Measurements from ENCODE around the gene SLC28A2.
"Not testable (repeated sequence)": the region's sequence is repeated elsewhere in the genome, so short reads cannot be mapped to it uniquely, and the experiment has no call there.

SLC28A2 gene

GRCh38 chr15:45251888-45252287, at the start of gene SLC28A2:
TSS of gene SLC28A2 (plus strand) at chr15:45252234. CDS start at chr15:45253216, 982 bp downstream.
- no peak for DNase-seq (ENCODE audit: low spot score)

- no peak for DNase-seq (ENCODE audit: low spot score)
These were observed 48.9 kb upstream of the SLC28A2 start for GRCh38 chr15:45203182-45203581.

- peak; percentile 61 for DNase-seq (ENCODE audit: low spot score)
These were observed 46.8 kb upstream of the SLC28A2 start for GRCh38 chr15:45205192-45205591.

- DNase-seq (ENCODE audit: low spot score): no peak
These were observed 39.5 kb upstream of the SLC28A2 start for GRCh38 chr15:45212493-45212892.

GRCh38 chr15:45221053-45221599, 30.9 kb upstream of the SLC28A2 start:
- DNase-seq (ENCODE audit: low spot score): no peak

GRCh38 chr15:45221967-45222366, 30.1 kb upstream of the SLC28A2 start:
- no peak for DNase-seq (ENCODE audit: low spot score)

- DNase-seq (ENCODE audit: low spot score): no peak
These were observed 27.3 kb upstream of the SLC28A2 start for GRCh38 chr15:45224621-45225217.

- DNase-seq (ENCODE audit: low spot score): no peak
These were observed 26.3 kb upstream of the SLC28A2 start for GRCh38 chr15:45225506-45226273.

- no peak for DNase-seq (ENCODE audit: low spot score)
These were observed 23.1 kb upstream of the SLC28A2 start for GRCh38 chr15:45228931-45229330.

GRCh38 chr15:45230245-45230965, 21.6 kb upstream of the SLC28A2 start:
- DNase-seq (ENCODE audit: low spot score): no peak

- no peak for DNase-seq (ENCODE audit: low spot score)
These were observed 20.9 kb upstream of the SLC28A2 start for GRCh38 chr15:45231132-45231531.

- DNase-seq (ENCODE audit: low spot score): no peak
These were observed 20.0 kb upstream of the SLC28A2 start for GRCh38 chr15:45231864-45232562.

- no peak for DNase-seq (ENCODE audit: low spot score)
These were observed 17.3 kb upstream of the SLC28A2 start for GRCh38 chr15:45234562-45235235.

- DNase-seq (ENCODE audit: low spot score): not testable (repeated sequence)
These were observed 15.2 kb upstream of the SLC28A2 start for GRCh38 chr15:45236806-45237205.

GRCh38 chr15:45242289-45242688, 9.7 kb upstream of the SLC28A2 start:
- no peak for DNase-seq (ENCODE audit: low spot score)

GRCh38 chr15:45249125-45249780, 2.8 kb upstream of the SLC28A2 start:
- no peak for DNase-seq (ENCODE audit: low spot score)

GRCh38 chr15:45253330-45253729, 1.3 kb downstream of the SLC28A2 start:
- no peak for DNase-seq (ENCODE audit: low spot score)

- DNase-seq (ENCODE audit: low spot score): no peak
These were observed 2.4 kb downstream of the SLC28A2 start for GRCh38 chr15:45254405-45254804.

- not testable (repeated sequence) for DNase-seq (ENCODE audit: low spot score)
These were observed 2.8 kb downstream of the SLC28A2 start for GRCh38 chr15:45254824-45255223.

- no peak for DNase-seq (ENCODE audit: low spot score)
These were observed 7.8 kb downstream of the SLC28A2 start for GRCh38 chr15:45259796-45260195.

- DNase-seq (ENCODE audit: low spot score): no peak
These were observed 10.9 kb downstream of the SLC28A2 start for GRCh38 chr15:45262906-45263461.
